GM19452 (cell line): ENCODE data around the gene HNRNPM.

Experiments
- ATAC-seq: cut with Tn5 transposase; IDR thresholded peaks from one replicate; pipeline ENCODE4 v1.9.1; 2021; ENCODE audit not compliant: unreplicated experiment

HNRNPM gene

GRCh38 chr19:8458380-8458779 lies 13.6 kb downstream of the HNRNPM start:
- no peak for ATAC-seq

- ATAC-seq = no peak
Measured at GRCh38 chr19:8459095-8459494, 14.3 kb downstream of the HNRNPM start.

DNA sequence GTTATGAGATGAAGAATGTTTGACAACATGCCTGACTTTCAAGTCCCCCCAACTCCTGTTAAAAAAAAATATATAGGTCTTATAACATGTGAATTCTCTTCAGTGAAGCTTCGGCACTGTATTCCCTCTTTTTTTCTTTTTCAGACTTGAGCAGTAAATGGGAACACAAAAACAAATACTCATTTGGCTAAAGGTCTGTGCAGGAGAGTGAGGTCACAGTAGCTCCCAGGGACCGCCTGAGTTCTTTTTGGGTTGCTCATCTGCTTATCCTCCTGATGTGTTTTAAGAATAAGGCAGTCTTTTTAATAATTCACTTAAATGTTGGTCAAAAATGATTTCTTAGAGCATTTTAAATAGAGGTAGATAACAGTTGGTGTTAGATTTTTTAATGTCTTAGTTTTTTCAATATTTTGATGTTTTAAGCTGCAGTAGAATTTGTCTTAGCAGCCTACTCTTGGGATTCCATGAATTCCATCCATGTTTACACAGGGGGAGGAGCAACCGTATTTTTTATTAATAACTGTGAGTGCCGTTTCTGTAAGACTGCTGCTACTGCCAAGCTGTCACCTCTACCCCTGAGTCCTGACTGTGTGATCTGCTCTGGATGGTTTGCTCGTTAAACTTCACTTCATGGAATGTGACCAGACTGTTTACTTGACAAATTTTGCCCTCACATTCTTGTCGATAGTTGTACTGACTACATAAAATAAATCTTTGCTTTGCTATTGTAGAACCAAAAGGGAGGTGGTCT lies 14.9 kb downstream of the HNRNPM start:
- no peak for ATAC-seq

GRCh38 chr19:8460516-8461298 lies 15.9 kb downstream of the HNRNPM start:
- ATAC-seq = no peak

GRCh38 chr19:8461376-8461775 lies 16.6 kb downstream of the HNRNPM start:
- ATAC-seq = no peak

- no peak for ATAC-seq
Measured at GRCh38 chr19:8461891-8462290, 17.1 kb downstream of the HNRNPM start.

DNA sequence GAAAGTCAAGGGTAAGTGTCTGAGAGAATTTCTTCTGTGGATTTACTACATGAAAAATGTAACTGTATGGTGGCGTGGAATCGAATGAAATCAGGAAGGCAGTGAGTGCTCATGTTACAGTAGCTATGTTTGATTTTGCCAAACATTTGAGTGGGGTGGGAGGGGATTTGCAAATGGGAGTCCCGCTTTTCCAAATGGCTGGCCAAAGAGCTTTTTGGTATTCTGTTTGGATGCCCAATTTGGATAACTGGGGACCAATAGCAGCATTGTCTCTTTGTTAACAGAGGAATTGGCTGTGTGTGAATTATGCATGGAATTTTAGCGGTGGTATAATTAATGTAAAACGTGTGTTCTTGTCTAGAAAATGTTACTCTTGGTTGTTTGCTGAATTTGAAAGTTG lies 17.8 kb downstream of the HNRNPM start:
- ATAC-seq = no peak

GRCh38 chr19:8463365-8463764 lies 18.6 kb downstream of the HNRNPM start:
- no peak for ATAC-seq

GRCh38 chr19:8466018-8466417 lies 21.2 kb downstream of the HNRNPM start:
- ATAC-seq = no peak

DNA sequence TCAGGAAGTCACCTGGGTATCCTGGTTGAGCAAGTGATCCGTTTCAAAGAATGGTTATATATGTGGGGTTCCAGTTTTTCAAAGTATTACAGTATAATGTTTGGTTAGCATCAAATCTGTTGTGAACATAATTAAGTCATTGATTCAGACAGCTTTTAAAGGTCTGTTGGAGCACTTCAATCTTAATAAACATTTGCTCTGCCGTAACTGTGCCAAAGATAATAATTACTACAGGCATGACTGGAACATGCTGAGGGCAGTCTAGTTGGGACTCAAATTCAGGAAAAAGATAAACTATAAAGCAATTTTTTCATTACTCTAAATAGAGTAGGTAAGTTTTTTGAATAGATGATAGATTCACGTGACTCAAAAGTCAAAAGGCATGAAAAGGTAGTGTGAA lies 23.3 kb downstream of the HNRNPM start:
- ATAC-seq = no peak

DNA sequence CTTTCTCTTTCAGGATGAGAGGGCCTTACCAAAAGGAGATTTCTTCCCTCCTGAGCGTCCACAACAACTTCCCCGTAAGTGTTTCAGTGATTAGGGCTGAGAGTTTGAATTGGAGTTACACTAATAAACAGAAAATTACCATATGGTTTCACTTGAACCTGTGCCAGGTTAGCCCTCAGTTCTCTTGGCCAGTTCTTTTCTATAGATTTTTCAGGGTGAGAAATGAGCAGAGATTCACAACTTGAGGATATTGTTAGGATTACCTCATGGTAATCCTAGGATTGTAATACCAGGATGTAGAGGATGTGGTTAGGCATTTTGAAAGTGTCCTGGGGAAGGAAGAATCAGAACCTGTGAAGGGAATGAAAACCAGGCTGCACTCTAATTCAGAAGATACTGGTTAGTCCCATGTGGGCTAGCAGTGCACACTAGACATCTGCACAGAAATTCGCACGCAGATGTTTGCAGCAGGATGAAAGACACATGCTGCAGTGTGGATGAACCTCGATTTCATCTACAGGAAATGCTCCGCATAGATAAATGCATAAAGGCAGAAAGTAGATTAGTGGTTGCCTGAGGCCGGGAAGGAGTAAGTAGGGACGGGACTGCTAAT lies 24.1 kb downstream of the HNRNPM start:
- ATAC-seq = no peak

GRCh38 chr19:8469613-8470368 lies 25.0 kb downstream of the HNRNPM start:
- ATAC-seq = no peak

- ATAC-seq = no peak
Measured at GRCh38 chr19:8473648-8474476, 29.1 kb downstream of the HNRNPM start.

- no peak for ATAC-seq
Measured at GRCh38 chr19:8475005-8475404, 30.2 kb downstream of the HNRNPM start.

- no peak for ATAC-seq
Measured at GRCh38 chr19:8476524-8476923, 31.7 kb downstream of the HNRNPM start.

DNA sequence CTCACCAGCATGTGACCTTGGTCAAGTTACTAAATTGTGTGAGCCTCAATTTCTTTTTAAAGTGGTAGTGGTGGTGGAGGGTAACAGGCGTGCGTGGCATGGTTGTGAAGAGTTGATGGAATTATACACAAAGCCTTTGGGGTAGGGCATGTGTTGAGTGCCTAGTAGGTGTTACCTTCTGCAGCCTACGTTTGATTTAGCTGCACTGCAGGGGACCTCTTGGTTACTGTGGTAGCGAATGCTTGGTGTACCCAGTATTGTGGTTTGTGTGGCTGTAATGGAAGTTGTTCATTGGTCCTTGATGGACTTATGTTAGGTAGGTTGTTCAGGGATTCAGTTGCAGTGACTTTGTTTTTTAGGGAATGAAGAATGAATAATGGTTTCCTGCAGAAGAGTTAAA lies 33.1 kb downstream of the HNRNPM start:
- no peak for ATAC-seq

- ATAC-seq = no peak
Measured at GRCh38 chr19:8478598-8478997, 33.8 kb downstream of the HNRNPM start.

DNA sequence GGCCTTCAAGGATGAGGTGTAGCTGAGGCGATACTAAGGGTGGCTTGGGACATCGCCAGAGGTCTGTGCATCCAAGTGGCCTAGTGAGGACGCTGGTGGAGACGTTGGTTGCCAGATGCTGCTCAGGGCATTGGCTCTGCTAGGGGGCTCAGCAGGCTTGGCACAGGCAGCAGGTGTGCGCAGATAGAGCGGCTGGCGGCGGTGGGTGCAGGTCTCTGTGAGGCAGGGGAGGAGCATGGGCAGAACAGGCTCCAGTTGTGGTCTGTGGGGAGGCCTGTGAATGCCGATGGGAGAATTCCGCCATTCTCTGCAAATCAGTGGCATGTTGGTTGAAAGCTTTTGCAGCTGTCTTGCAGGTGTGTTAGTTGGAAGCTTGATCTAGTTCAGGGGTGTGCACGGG lies 36.4 kb downstream of the HNRNPM start:
- ATAC-seq = no peak

- no peak for ATAC-seq
Measured at GRCh38 chr19:8481616-8482015, 36.8 kb downstream of the HNRNPM start.

GRCh38 chr19:8482696-8483095 lies 37.9 kb downstream of the HNRNPM start:
- no peak for ATAC-seq
